GM12878 (cell line): Measurements from ENCODE around the gene LRRFIP2. TPM values are rescaled to one million over a fixed set of nuclear protein-coding genes. Genes with fewer than 3 reads are reported as not detected.
"Not testable (repeated sequence)": the region's sequence is repeated elsewhere in the genome, so short reads cannot be mapped to it uniquely, and the experiment has no call there.

Source experiments
- ATAC-seq: fragments of 200-7000 bp; cut with Tn5 transposase; 3 replicates; pipeline ENCODE4 v1.9.1; 2020; ENCODE audit warnings: mild to moderate bottlenecking, moderate library complexity
- BruUV-seq: library from RNA; stranded (reverse); fragments of 400-500 nt; replicated peaks from 2 replicates; lab custom pipeline; 2021; lab: Mats Ljungman, UMichigan
- CTCF ChIA-PET: fragments of 300-600 bp; sonication (Branson Sonifier 250); formaldehyde crosslinking; extraction: SDS; loops from one replicate; lab custom pipeline; 2021; ENCODE audit warnings: inconsistent platforms; lab: Yijun Ruan, JAX
- POLR2A ChIA-PET: fragments of 350-600 bp; formaldehyde crosslinking; extraction: SDS; loops from one replicate; lab custom pipeline; 2021; ENCODE audit warnings: inconsistent platforms; lab: Charles Lee
- RAD21 ChIA-PET: fragments of 300-600 bp; sonication (Branson Sonifier 250); formaldehyde crosslinking; loops from one replicate; lab custom pipeline; 2023; ENCODE audit warnings: antibody characterized with exemption; ENCODE audit not compliant: unreplicated experiment; lab: Charles Lee
- SMC1A ChIA-PET: fragments of 300-600 bp; sonication (Branson Sonifier 250); formaldehyde crosslinking; loops from one replicate; lab custom pipeline; 2023; ENCODE audit not compliant: unreplicated experiment, uncharacterized antibody; lab: Charles Lee
- DNase-seq: peaks from one replicate; pipeline ENCODE4 v3.0.0-alpha.2; 2011; ENCODE audit warnings: low read depth, low spot score
- FAIRE-seq: peaks from 3 replicates; lab custom pipeline; 2011; peaks lifted over from hg19 to GRCh38; lab: Jason Lieb, UNC
- H2AFZ ChIP-seq: 2 replicates; pipeline ENCODE4 v1.6.0; 2011; ENCODE audit warnings: low read depth, low read length, control low read depth; ENCODE audit not compliant: control insufficient read depth
- H3K27ac ChIP-seq: 2 replicates; pipeline ENCODE4 v1.5.1; 2011; ENCODE audit warnings: control low read depth; ENCODE audit not compliant: control insufficient read depth, insufficient read depth
- H3K27me3 ChIP-seq, 2 experiments: replicated peaks in 1 of 2; 2 replicates each; pipeline versions ENCODE4 v1.6.0 to v1.6.1; 2011; ENCODE audit warnings: low read length in 1 of 2; ENCODE audit not compliant: control insufficient read depth in 2 of 2, insufficient read depth in 2 of 2
- H3K36me3 ChIP-seq, 2 experiments: 2 replicates each; pipeline ENCODE4 v1.5.1; 2011; ENCODE audit warnings: low read length in 1 of 2; ENCODE audit not compliant: control insufficient read depth in 2 of 2, insufficient read depth in 2 of 2
- H3K4me1 ChIP-seq: 2 replicates; pipeline ENCODE4 v1.6.1; 2011; ENCODE audit warnings: mild to moderate bottlenecking, low read length, moderate library complexity, mixed read lengths; ENCODE audit not compliant: control insufficient read depth, insufficient read depth
- H3K4me2 ChIP-seq: 2 replicates; pipeline ENCODE4 v1.6.0; 2011; ENCODE audit warnings: control low read depth; ENCODE audit not compliant: control insufficient read depth, insufficient read depth
- H3K4me3 ChIP-seq: fragments of 200-600 bp; sonication (generic); 2 replicates; pipeline ENCODE4 v1.5.1; 2016
- H3K79me2 ChIP-seq: 2 replicates; pipeline ENCODE4 v1.6.0; 2011; ENCODE audit warnings: low read length; ENCODE audit not compliant: control insufficient read depth, insufficient read depth
- H3K9ac ChIP-seq: 2 replicates; pipeline ENCODE4 v1.8.0; 2011; ENCODE audit warnings: low read length, control low read depth, mixed read lengths; ENCODE audit not compliant: control insufficient read depth, insufficient read depth
- H3K9me3 ChIP-seq: replicated peaks from 3 replicates; pipeline ENCODE4 v1.5.1; 2011; ENCODE audit warnings: mild to moderate bottlenecking, low read length; ENCODE audit not compliant: control insufficient read depth, insufficient read depth
- H4K20me1 ChIP-seq: 2 replicates; pipeline ENCODE4 v1.6.0; 2011; ENCODE audit not compliant: control insufficient read depth, insufficient read depth
- ATF7 ChIP-seq: fragments of 450-650 bp; IDR thresholded peaks from 2 replicates; pipeline ENCODE4 v1.6.1; 2016; ENCODE audit warnings: low read depth, mild to moderate bottlenecking
- CEBPB ChIP-seq, 2 experiments: fragments of 150-350 bp in 1 of 2; IDR thresholded peaks; 2 replicates each; pipeline ENCODE4 v1.6.1; 2012 to 2014; ENCODE audit warnings: low read depth in 2 of 2, low read length in 2 of 2, borderline replicate concordance in 1 of 2, inconsistent platforms in 1 of 2
- CHD2 ChIP-seq: IDR thresholded peaks from 2 replicates; pipeline ENCODE4 v1.6.1; 2011; ENCODE audit warnings: low read depth, low read length, improper control_type of control experiment, borderline replicate concordance
- CREB1 ChIP-seq: IDR thresholded peaks from 2 replicates; pipeline ENCODE4 v1.6.1; 2012; ENCODE audit warnings: low read depth, mild to moderate bottlenecking, inconsistent platforms
- ESRRA ChIP-seq: IDR thresholded peaks from 2 replicates; pipeline ENCODE4 v1.6.1; 2012; ENCODE audit warnings: mild to moderate bottlenecking, low read length, improper control_type of control experiment
- KLF5 ChIP-seq: fragments of 450-650 bp; IDR thresholded peaks from 2 replicates; pipeline ENCODE4 v1.6.1; 2014; ENCODE audit warnings: mild to moderate bottlenecking; ENCODE audit not compliant: partially characterized antibody
- LARP7 ChIP-seq: fragments of 450-650 bp; IDR thresholded peaks from 2 replicates; pipeline ENCODE4 v1.6.1; 2017; ENCODE audit warnings: mild to moderate bottlenecking
- MXI1 ChIP-seq: fragments of 150-350 bp; IDR thresholded peaks from 2 replicates; pipeline ENCODE4 v1.6.1; 2011; ENCODE audit warnings: low read depth, mild to moderate bottlenecking, inconsistent platforms, low read length, improper control_type of control experiment
- RUNX3 ChIP-seq: IDR thresholded peaks from 2 replicates; pipeline ENCODE4 v1.6.1; 2012; ENCODE audit warnings: low read length, inconsistent platforms
- STAT1 ChIP-seq: fragments of 450-650 bp; conservative IDR thresholded peaks from 2 replicates; pipeline ENCODE4 v1.6.1; 2014; ENCODE audit warnings: antibody characterized with exemption, mild to moderate bottlenecking
- SUZ12 ChIP-seq: fragments of 200-600 bp; sonication (generic); IDR thresholded peaks from one replicate; pipeline ENCODE4 v1.6.1; 2018; ENCODE audit warnings: antibody characterized with exemption, mild to moderate bottlenecking; ENCODE audit not compliant: unreplicated experiment
- TCF7 ChIP-seq: IDR thresholded peaks from 2 replicates; pipeline ENCODE4 v1.6.1; 2014; ENCODE audit warnings: antibody characterized with exemption, borderline replicate concordance
- ZBED1 ChIP-seq: IDR thresholded peaks from 2 replicates; pipeline ENCODE4 v1.6.1; 2016; ENCODE audit warnings: borderline replicate concordance
- ZNF217 ChIP-seq: fragments of 450-650 bp; IDR thresholded peaks from 2 replicates; pipeline ENCODE4 v1.6.1; 2017; ENCODE audit warnings: antibody characterized with exemption, mild to moderate bottlenecking
- WGBS: methylation state at CpG from one replicate; pipeline ENCODE4 v1.1.6; 2016; ENCODE audit warnings: low lambda C conversion rate; ENCODE audit not compliant: insufficient replicate concordance, insufficient coverage; ENCODE audit errors: missing lambda C conversion rate; 5-methylcytosine and 5-hydroxymethylcytosine counted together
- in situ Hi-C: fragments of 300-500 bp; cut with MboI; formaldehyde crosslinking; loops from 9 replicates; pipeline ENCODE4 v1.14.3; 2018; ENCODE audit warnings: mixed read lengths
- intact Hi-C: fragments of 100-400 bp; cut with micrococcal nuclease; formaldehyde crosslinking; loops from one replicate; pipeline ENCODE4 v1.14.2; 2022; ENCODE audit not compliant: unreplicated experiment
- polyA plus RNA-seq, 11 experiments: library from polyadenylated mRNA; depleted of rRNA in 4 of 11; unstranded in 6 of 11; stranded (reverse) in 5 of 11; fragments of >200 nt; fragmentation: Nextera tagmentation in 4 of 11; fragmentation: Illumina TruSeq in 1 of 11; extraction: Ambion mirVana in 4 of 11; extraction: Trizol in 1 of 11; gene quantifications; 1 replicate in 1 of 11; 2 replicates in 10 of 11; pipeline versions ENCODE4 v1.2.1 to v1.2.3, GENCODE V29; 2011 to 2016; ENCODE audit warnings: inconsistent platforms in 2 of 11, missing spikeins in 2 of 11, low read depth in 1 of 11
- total RNA-seq, 4 experiments: library from RNA; depleted of rRNA in 3 of 4; stranded (reverse); fragments of >200 nt in 3 of 4; fragmentation: Illumina TruSeq in 1 of 4; extraction: Trizol in 1 of 4; gene quantifications; 2 replicates each; pipeline versions ENCODE4 v1.2.1 to v1.2.3, GENCODE V29; 2013 to 2021

LRRFIP2 gene
- total and polyA plus RNA-seq, 10 of the 15 experiments (the other 5 are each of a cell fraction or from before 2014, with no cell fraction given) = 9.7 to 46.9 (median 38.1) TPM

DNA sequence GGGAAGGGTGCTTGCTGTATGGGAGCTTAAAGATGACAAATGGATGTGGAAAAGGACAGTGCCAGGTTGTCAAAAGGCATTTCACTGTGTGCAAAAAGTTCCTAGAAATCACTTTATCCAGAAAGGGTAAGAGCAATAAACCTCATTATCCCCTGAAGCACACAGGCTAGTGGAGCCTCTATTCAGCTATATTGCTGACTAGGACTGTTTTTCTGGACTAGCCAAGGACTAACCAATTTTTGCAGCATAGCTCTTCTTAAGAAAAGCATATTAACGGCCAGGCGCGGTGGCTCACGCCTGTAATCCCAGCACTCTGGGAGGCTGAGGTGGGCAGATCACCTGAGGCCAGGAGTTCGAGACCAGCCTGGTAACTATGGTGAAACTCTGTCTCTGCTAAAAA, 116.3 kb downstream of the LRRFIP2 start (continued):
- TF ChIP-seq SUZ12 = no peak
- TF ChIP-seq CREB1 = no peak

DNA sequence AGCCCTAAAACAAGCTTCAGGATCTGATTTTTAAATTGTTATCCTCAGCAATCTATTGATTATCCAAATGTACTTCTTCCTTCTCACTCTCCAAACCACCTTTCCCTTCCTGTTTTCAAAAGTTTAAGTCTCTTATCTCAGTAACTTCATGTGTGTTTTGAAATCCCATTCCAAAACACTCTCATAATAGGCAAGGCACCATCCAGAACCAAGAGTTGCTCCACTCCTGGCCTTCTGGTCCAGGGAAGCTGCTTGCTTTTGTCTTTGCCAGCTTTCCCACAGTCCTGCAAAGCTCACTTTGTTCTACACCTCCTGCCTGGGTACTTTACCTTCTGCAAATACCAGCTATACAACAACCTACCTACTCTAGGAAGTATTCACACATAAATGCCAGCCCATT, 117.6 kb downstream of the LRRFIP2 start:
- intact Hi-C loops (no loop called here), in situ Hi-C loops (no loop called here)
- FAIRE-seq = no peak
- Histone ChIP-seq H3K27me3 (no peaks in the 10 kb centered on the region), H3K4me3 (no peak overlapping the region), H3K79me2 (no peaks in the 10 kb centered on the region), H3K27ac (no peak overlapping the region), H4K20me1 (no peaks in the 10 kb centered on the region), H3K9me3 (no peaks in the 10 kb centered on the region), H3K9ac (no peak overlapping the region), H3K36me3 (peaks cover 5 to 21% of the 10 kb centered on the region in 2 experiments; a peak in 3 of 4 replicates), H3K4me2 (no peak overlapping the region), H2AFZ (no peak overlapping the region), H3K4me1 (no peaks in the 10 kb centered on the region)
- SMC1A ChIA-PET = interaction anchor here (0.8 kb wide), 2 partner anchors 9 to 10 kb away, joined by 3 read pairs; no protein-coding TSS in a partner anchor
- TF ChIP-seq RUNX3 (no peak), ZBED1 (no peak), CEBPB (IDR thresholded peaks at IDR 0.05; ENCODE audit: borderline replicate concordance in 1 of 2, low read depth in 2 of 2, low read length in 2 of 2) (no peak), STAT1 (no peak), ZNF217 (no peak), TCF7 (no peak), ATF7 (no peak), ESRRA (no peak), CHD2 (no peak), KLF5 (no peak), LARP7 (no peak), MXI1 (no peak)
- ATAC-seq = no peak
- CTCF ChIA-PET = no interaction called here
- BruUV-seq = no TSS peak
- POLR2A ChIA-PET = interaction anchor here (0.6 to 0.7 kb wide), 2 partner anchors 73 to 83 kb away, joined by 3 read pairs; no protein-coding TSS in a partner anchor
- DNase-seq = no peak
- RAD21 ChIA-PET = no interaction called here

DNA sequence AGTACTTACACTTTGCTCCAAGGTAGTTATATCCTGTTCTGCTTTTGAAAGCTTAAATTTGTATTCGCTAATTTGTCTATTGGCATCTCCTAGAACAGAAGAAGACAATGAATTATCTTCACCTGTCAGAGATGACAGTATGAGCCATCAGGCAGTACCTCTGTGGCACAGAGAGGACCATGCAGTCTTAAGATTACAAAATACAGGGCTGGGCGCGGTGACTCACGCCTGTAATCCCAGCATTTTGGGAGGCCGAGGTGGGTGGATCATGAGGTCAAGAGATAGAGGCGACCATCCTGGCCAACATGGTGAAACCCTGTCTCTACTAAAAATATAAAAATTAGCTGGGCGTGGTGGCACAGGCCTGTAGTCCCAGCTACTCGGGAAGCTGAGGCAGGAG, 119.3 kb downstream of the LRRFIP2 start:
- ChIA-PET RAD21 (interaction anchor here (0.8 to 2.3 kb wide), 5 partner anchors 9 to 158 kb away, joined by 3 to 10 read pairs (median 4); no protein-coding TSS in a partner anchor), SMC1A (interaction anchor here (0.8 to 2.6 kb wide), 9 partner anchors 8 to 156 kb away, joined by 3 to 14 read pairs (median 4); partner anchors contain the start of genes EPM2AIP1 and MLH1), CTCF (interaction anchor here (1.5 kb wide), 1 partner anchor 30 kb away, joined by 4 read pairs; no protein-coding TSS in a partner anchor), POLR2A (interaction anchor here (1.0 to 1.2 kb wide), 2 partner anchors 9 to 85 kb away, joined by 3 to 4 read pairs; no protein-coding TSS in a partner anchor)
- H2AFZ ChIP-seq, H3K4me2 ChIP-seq, H3K4me3 ChIP-seq, H3K4me1 ChIP-seq, H3K9ac ChIP-seq, intact Hi-C loops, ATAC-seq, H3K27me3 ChIP-seq, H3K9me3 ChIP-seq, DNase-seq, FAIRE-seq, BruUV-seq, H4K20me1 ChIP-seq, H3K79me2 ChIP-seq, H3K27ac ChIP-seq, in situ Hi-C loops: not testable (repeated sequence)
- peaks cover 7 to 24% of the 10 kb centered on the region in 2 experiments for H3K36me3 ChIP-seq
- WGBS = 98% methylated on average over 8 of the region's 8 CpGs
